A549 (cell line): ENCODE measurements around the gene PDXK. TPM values are rescaled to one million over a fixed set of nuclear protein-coding genes. Genes with fewer than 3 reads are reported as not detected.
A peak's percentile ranks its signal among the peaks of the same experiment; 100 is the strongest.

Source experiments
- ATOH8 ChIP-seq: fragments of 250-450 bp; sonication (Bioruptor Pico); IDR thresholded peaks from 2 replicates; pipeline ENCODE4 v1.5.0; 2020; ENCODE audit warnings: low read depth, mild to moderate bottlenecking, moderate library complexity
- BHLHE40 ChIP-seq: IDR thresholded peaks from 2 replicates; pipeline ENCODE4 v1.6.1; 2012; ENCODE audit warnings: low read depth, low read length, inconsistent platforms
- CBX2 ChIP-seq: fragments of 200-600 bp; sonication (generic); IDR thresholded peaks from 2 replicates; pipeline ENCODE4 v1.6.1; 2016; ENCODE audit warnings: low read depth, mild to moderate bottlenecking, borderline replicate concordance
- CBX8 ChIP-seq: fragments of 200-600 bp; sonication (generic); IDR thresholded peaks from 2 replicates; pipeline ENCODE4 v1.6.1; 2016
- CEBPB ChIP-seq, 2 experiments: fragments of >200 bp in 1 of 2; sonication (Bioruptor Twin) in 1 of 2; formaldehyde crosslinking in 1 of 2; IDR thresholded peaks; 2 replicates each; pipeline ENCODE4 v1.6.1; 2012 to 2016
- CHD4 ChIP-seq: fragments of 200-600 bp; sonication (generic); IDR thresholded peaks from 2 replicates; pipeline ENCODE4 v1.6.1; 2016; ENCODE audit warnings: antibody characterized with exemption, mild to moderate bottlenecking, borderline replicate concordance
- CTCF ChIP-seq: fragments of >200 bp; sonication (Bioruptor Twin); formaldehyde crosslinking; IDR thresholded peaks from 3 replicates; pipeline ENCODE4 v1.5.1; 2016
- E2F6 ChIP-seq: IDR thresholded peaks from 2 replicates; pipeline ENCODE4 v1.6.1; 2012; ENCODE audit warnings: low read depth, borderline replicate concordance
- EHF ChIP-seq: fragments of 250-450 bp; sonication (Bioruptor Pico); IDR thresholded peaks from 2 replicates; pipeline ENCODE4 v1.5.0; 2020; ENCODE audit warnings: mild to moderate bottlenecking
- ELK1 ChIP-seq: fragments of 150-350 bp; IDR thresholded peaks from 2 replicates; pipeline ENCODE4 v1.6.1; 2014; ENCODE audit warnings: low read depth, mild to moderate bottlenecking, low read length
- EP300 ChIP-seq, 2 experiments: fragments of >200 bp; sonication (Bioruptor Twin); formaldehyde crosslinking; IDR thresholded peaks; 2 replicates in 1 of 2; 3 replicates in 1 of 2; pipeline ENCODE4 v1.6.1; 2016 to 2017
- ESRRA ChIP-seq: fragments of 150-350 bp; IDR thresholded peaks from 2 replicates; pipeline ENCODE4 v1.6.1; 2014; ENCODE audit warnings: mild to moderate bottlenecking, low read length, borderline replicate concordance
- FOSB ChIP-seq: fragments of 250-450 bp; sonication (Bioruptor Pico); IDR thresholded peaks from 2 replicates; pipeline ENCODE4 v1.5.0; 2020; ENCODE audit warnings: mild to moderate bottlenecking, moderate library complexity
- FOXS1 ChIP-seq: fragments of 250-450 bp; sonication (Bioruptor Pico); IDR thresholded peaks from 2 replicates; pipeline ENCODE4 v1.5.0; 2020; ENCODE audit warnings: mild to moderate bottlenecking, moderate library complexity
- HDAC2 ChIP-seq: fragments of 200-600 bp; sonication (generic); IDR thresholded peaks from 2 replicates; pipeline ENCODE4 v1.6.1; 2016
- HES2 ChIP-seq: fragments of >200 bp; sonication (Bioruptor Twin); formaldehyde crosslinking; IDR thresholded peaks from 2 replicates; pipeline ENCODE4 v1.6.1; 2016
- HMGXB4 ChIP-seq: fragments of 250-450 bp; sonication (Bioruptor Pico); IDR thresholded peaks from 2 replicates; pipeline ENCODE4 v1.5.0; 2021; ENCODE audit warnings: mild to moderate bottlenecking, moderate library complexity, borderline replicate concordance
- HOXA7 ChIP-seq: fragments of 250-450 bp; sonication (Bioruptor Pico); IDR thresholded peaks from 2 replicates; pipeline ENCODE4 v1.5.0; 2020; ENCODE audit warnings: mild to moderate bottlenecking, moderate library complexity
- HOXB13 ChIP-seq: fragments of 250-450 bp; sonication (Bioruptor Pico); IDR thresholded peaks from 2 replicates; pipeline ENCODE4 v1.5.0; 2020; ENCODE audit warnings: low read depth, mild to moderate bottlenecking, moderate library complexity
- HOXB5 ChIP-seq: fragments of 250-450 bp; sonication (Bioruptor Pico); IDR thresholded peaks from 2 replicates; pipeline ENCODE4 v1.5.0; 2020; ENCODE audit warnings: mild to moderate bottlenecking, moderate library complexity
- JUN ChIP-seq, 2 experiments: fragments of >200 bp; sonication (Bioruptor Twin); formaldehyde crosslinking; IDR thresholded peaks; 2 replicates in 1 of 2; 3 replicates in 1 of 2; pipeline ENCODE4 v1.6.1; 2016 to 2017
- KDM1A ChIP-seq: fragments of 200-600 bp; sonication (generic); IDR thresholded peaks from 2 replicates; pipeline ENCODE4 v1.6.1; 2016; ENCODE audit warnings: low read depth, mild to moderate bottlenecking
- MAFK ChIP-seq: fragments of 450-650 bp; IDR thresholded peaks from 2 replicates; pipeline ENCODE4 v1.6.1; 2014; ENCODE audit not compliant: partially characterized antibody
- MAX ChIP-seq: IDR thresholded peaks from 2 replicates; pipeline ENCODE4 v1.6.1; 2012
- MAZ ChIP-seq: fragments of 150-350 bp; IDR thresholded peaks from 2 replicates; pipeline ENCODE4 v1.6.1; 2014; ENCODE audit warnings: antibody characterized with exemption, low read depth, low read length, borderline replicate concordance
- MYC ChIP-seq: IDR thresholded peaks from 2 replicates; pipeline ENCODE4 v1.6.1; 2012; ENCODE audit warnings: mild to moderate bottlenecking, inconsistent platforms, low read length, improper control_type of control experiment, borderline replicate concordance
- NFE2L2 ChIP-seq: fragments of 150-350 bp; conservative IDR thresholded peaks from 2 replicates; pipeline ENCODE4 v1.6.1; 2014; ENCODE audit warnings: low read length
- PHF8 ChIP-seq: fragments of 200-600 bp; sonication (generic); IDR thresholded peaks from 2 replicates; pipeline ENCODE4 v1.6.1; 2016; ENCODE audit warnings: low read depth, mild to moderate bottlenecking, antibody characterized with exemption, moderate library complexity, borderline replicate concordance
- POLR2A ChIP-seq: IDR thresholded peaks from 2 replicates; pipeline ENCODE4 v1.6.1; 2012; ENCODE audit warnings: mild to moderate bottlenecking, low read length
- RAD21 ChIP-seq, 2 experiments: fragments of >200 bp in 1 of 2; sonication (Bioruptor Twin) in 1 of 2; formaldehyde crosslinking in 1 of 2; IDR thresholded peaks in 1 of 2; conservative IDR thresholded peaks in 1 of 2; 2 replicates in 1 of 2; 3 replicates in 1 of 2; pipeline ENCODE4 v1.6.1; 2012 to 2018; ENCODE audit warnings: inconsistent platforms in 1 of 2
- RCOR1 ChIP-seq: fragments of 150-350 bp; IDR thresholded peaks from 2 replicates; pipeline ENCODE4 v1.6.1; 2014; ENCODE audit warnings: antibody characterized with exemption, low read length, low read depth
- SREBF2 ChIP-seq: fragments of 450-650 bp; IDR thresholded peaks from 2 replicates; pipeline ENCODE4 v1.6.1; 2014; ENCODE audit warnings: mild to moderate bottlenecking, moderate library complexity
- TFCP2L1 ChIP-seq: fragments of 250-450 bp; sonication (Bioruptor Pico); IDR thresholded peaks from 2 replicates; pipeline ENCODE4 v1.5.0; 2021; ENCODE audit warnings: mild to moderate bottlenecking
- ZC3H11A ChIP-seq: fragments of 450-650 bp; IDR thresholded peaks from 2 replicates; pipeline ENCODE4 v1.6.1; 2014; ENCODE audit warnings: antibody characterized with exemption, mild to moderate bottlenecking
- ZFP36 ChIP-seq: fragments of 450-650 bp; IDR thresholded peaks from 2 replicates; pipeline ENCODE4 v1.6.1; 2014; ENCODE audit warnings: borderline replicate concordance; ENCODE audit not compliant: partially characterized antibody
- ZNF302 ChIP-seq: fragments of 250-450 bp; sonication (Bioruptor Pico); IDR thresholded peaks from 2 replicates; pipeline ENCODE4 v1.9.0; 2021; ENCODE audit warnings: inconsistent platforms, mild to moderate bottlenecking, moderate library complexity
- ZSCAN20 ChIP-seq: fragments of 250-450 bp; sonication (Bioruptor Pico); IDR thresholded peaks from 2 replicates; pipeline ENCODE4 v1.8.0; 2022; ENCODE audit warnings: mild to moderate bottlenecking, moderate library complexity
- polyA plus RNA-seq, 4 experiments: library from polyadenylated mRNA; depleted of rRNA in 3 of 4; stranded (reverse); fragments of >200 nt; fragmentation: RNase III in 1 of 4; extraction: RNeasy Plus Mini Kit Qiagen cat#74134 plus additional on column Dnase treatment in 1 of 4; gene quantifications; 2 replicates in 3 of 4; 3 replicates in 1 of 4; pipeline ENCODE4 v1.2.3, GENCODE V29; 2011 to 2017

PDXK gene
- polyA plus RNA-seq, 2 of the 4 experiments (the other 2 are of a cell fraction): 220 to 292 TPM

- no peak for TF ChIP-seq HOXA7
- no peak for TF ChIP-seq ATOH8
- peak; percentile 99 for TF ChIP-seq MAX
- peak; percentile 80 for TF ChIP-seq BHLHE40
- TF ChIP-seq RAD21 (conservative IDR thresholded peaks at IDR 0.05 in 1 of 2, IDR thresholded peaks at IDR 0.05 in 1 of 2): 0 out of 5 replicates have a peak, but pooled peaks of 1 of the 2 experiments have one; percentile 22
- peak; percentile 47 to 86; a peak in 3 of 5 replicates for TF ChIP-seq JUN (IDR thresholded peaks at IDR 0.05)
- TF ChIP-seq NFE2L2: no peak
- TF ChIP-seq HDAC2: no peak
- TF ChIP-seq CHD4: no peak
- TF ChIP-seq PHF8: no peak
- TF ChIP-seq HOXB5: no peak
- TF ChIP-seq SREBF2: no peak
- TF ChIP-seq ELK1: no peak
- no peak; a peak in 1 of 4 replicates for TF ChIP-seq CEBPB (IDR thresholded peaks at IDR 0.05)
- no peak for TF ChIP-seq KDM1A
- peak; percentile 86 for TF ChIP-seq MYC
- TF ChIP-seq CBX8: no peak
- TF ChIP-seq E2F6: peak; percentile 89
- TF ChIP-seq FOSB (CRISPR knock-in tag): no peak
- no peak for TF ChIP-seq ESRRA
- TF ChIP-seq HMGXB4 (CRISPR knock-in tag): no peak
- TF ChIP-seq CTCF: no peak
- no peak for TF ChIP-seq ZSCAN20
- TF ChIP-seq RCOR1: no peak
- TF ChIP-seq FOXS1: no peak
- no peak; the same call in 1 of the 2 replicates for TF ChIP-seq POLR2A
- no peak for TF ChIP-seq MAFK
- TF ChIP-seq EHF (CRISPR knock-in tag): no peak
- no peak for TF ChIP-seq ZFP36
- TF ChIP-seq HES2: no peak
- no peak for TF ChIP-seq ZNF302
- no peak for TF ChIP-seq MAZ
- no peak for TF ChIP-seq CBX2
- TF ChIP-seq EP300 (IDR thresholded peaks at IDR 0.05): peak; percentile 64 to 79; a peak in 3 of 5 replicates
- no peak for TF ChIP-seq TFCP2L1 (CRISPR knock-in tag)
- no peak for TF ChIP-seq HOXB13 (CRISPR knock-in tag)
- no peak for TF ChIP-seq ZC3H11A
Observed at GRCh38 chr21:43728467-43729390, 9.8 kb downstream of the PDXK start (continued).
